ENCODE results near the gene COPG2.
A peak's percentile ranks its signal among the peaks of the same experiment; 100 is the strongest.
"Not testable (repeated sequence)": the region's sequence is repeated elsewhere in the genome, so short reads cannot be mapped to it uniquely, and the experiment has no call there.

COPG2 gene

GRCh38 chr7:130668258-130669084 is at the start of gene COPG2:
Gene COPG2, minus strand, starts transcription at chr7:130668748. Its CDS starts 80 bp downstream, at chr7:130668668.
- peak; percentile 76 for DNase-seq (ENCODE audit: low read depth)

DNA sequence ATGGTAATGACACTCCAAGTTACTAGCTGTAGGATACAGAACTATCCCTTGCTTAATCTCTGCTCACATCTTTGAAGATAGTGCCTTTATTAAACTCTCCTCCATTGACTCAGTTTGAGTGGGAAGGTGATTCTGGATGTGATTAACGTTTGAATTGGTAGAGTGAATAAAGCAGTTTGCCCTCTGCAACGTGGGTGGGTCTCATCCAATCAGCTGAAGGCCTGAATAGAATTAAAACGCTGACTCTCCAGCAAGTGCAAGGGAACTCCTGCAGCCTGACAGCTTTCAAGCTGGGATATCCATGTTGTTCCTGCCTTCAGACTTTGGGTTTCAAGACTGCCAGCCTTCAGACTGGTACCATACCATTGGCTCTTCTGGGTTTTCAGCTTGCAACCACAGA is 43.9 kb upstream of the COPG2 start:
- no peak for DNase-seq (ENCODE audit: low read depth)

- DNase-seq (ENCODE audit: low read depth), result no peak
Observed at GRCh38 chr7:130708766-130709165, 40.2 kb upstream of the COPG2 start.

GRCh38 chr7:130708001-130708400 is 39.5 kb upstream of the COPG2 start:
- no peak for DNase-seq (ENCODE audit: low read depth)

DNA sequence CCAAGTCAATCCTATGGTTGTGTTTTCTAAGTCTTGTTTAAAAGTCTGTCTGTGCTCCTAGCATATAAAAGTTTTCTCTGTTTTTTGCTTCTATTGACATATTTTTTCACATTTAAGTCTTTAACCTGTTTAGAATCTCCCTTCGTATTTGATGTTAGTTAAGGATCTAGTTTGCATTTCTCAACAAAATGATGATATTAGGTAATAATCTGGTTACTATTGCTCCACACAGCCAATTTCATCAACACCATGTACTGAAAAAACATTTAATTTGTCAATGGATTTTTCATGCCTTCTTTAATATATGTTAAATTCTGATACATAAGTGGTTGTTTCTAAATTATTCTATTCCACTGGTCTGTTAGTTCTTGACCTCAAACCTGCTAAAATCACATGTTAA is 35.3 kb upstream of the COPG2 start:
- DNase-seq (ENCODE audit: low read depth), result no peak

GRCh38 chr7:130701650-130702049 is 33.1 kb upstream of the COPG2 start:
- no peak for DNase-seq (ENCODE audit: low read depth)

DNA sequence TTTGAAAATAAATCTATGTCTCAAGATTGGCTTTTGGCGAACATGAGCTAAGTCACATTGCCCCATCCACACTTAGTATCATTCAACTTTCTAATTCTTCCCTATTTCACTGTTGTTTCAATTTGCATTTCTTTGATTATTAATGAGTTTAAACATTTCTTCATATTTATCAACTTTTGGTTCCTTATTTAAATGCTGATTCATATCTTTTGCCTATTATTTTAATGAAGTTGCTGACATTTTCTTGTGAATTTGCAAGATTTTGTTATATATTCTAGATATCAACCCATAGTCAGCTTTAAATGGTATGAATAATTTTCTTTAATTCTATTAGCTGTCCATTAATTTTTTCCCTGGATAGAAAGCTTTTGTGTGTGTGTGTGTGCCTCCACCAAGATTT is 32.2 kb upstream of the COPG2 start:
- DNase-seq (ENCODE audit: low read depth), result no peak

DNA sequence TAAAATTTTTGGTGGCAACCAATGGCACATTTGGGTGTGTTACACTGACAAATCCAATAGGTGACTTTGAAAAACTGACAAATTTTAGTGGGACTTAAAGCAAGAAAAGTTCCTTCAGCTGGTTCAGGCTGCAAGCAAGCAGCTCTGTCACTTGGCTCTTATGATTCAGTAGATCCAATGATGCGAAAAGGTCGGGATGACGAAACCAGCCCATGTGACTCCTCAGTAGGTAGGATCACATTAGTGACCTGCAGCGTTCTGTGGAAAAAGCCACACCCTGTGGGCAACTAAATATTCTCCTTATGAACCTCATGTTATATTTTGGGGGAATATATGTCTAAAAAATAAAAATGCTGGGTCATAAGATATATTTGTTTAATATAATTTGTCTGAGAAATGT is 31.1 kb upstream of the COPG2 start:
- no peak for DNase-seq (ENCODE audit: low read depth)

GRCh38 chr7:130697820-130698219 is 29.3 kb upstream of the COPG2 start:
- peak; percentile 30 for DNase-seq (ENCODE audit: low read depth)

DNA sequence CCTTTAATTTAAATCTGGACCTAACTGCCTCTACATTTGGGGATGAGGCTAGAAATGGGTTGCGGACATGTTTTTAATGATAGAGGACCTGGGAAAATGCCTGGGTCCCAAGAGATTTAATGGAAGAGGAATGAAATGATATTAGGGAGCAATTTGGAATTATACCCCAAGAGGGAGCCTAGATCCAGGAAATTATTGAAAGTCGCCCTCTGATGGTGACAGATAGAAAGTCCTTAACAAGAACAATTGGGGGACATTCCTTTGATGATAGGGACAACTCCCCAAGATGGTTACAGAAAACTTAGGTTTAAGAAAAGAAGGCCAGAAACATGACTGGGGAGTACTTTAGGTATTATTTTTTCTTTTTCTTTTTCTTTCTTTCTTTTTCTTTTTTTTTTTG is 27.3 kb upstream of the COPG2 start:
- peak; percentile 23 for DNase-seq (ENCODE audit: low read depth)

- not testable (repeated sequence) for DNase-seq (ENCODE audit: low read depth)
Observed at GRCh38 chr7:130692396-130692795, 23.8 kb upstream of the COPG2 start.

- no peak for DNase-seq (ENCODE audit: low read depth)
Observed at GRCh38 chr7:130689683-130690082, 21.1 kb upstream of the COPG2 start.

- peak; percentile 5 for DNase-seq (ENCODE audit: low read depth)
Observed at GRCh38 chr7:130683026-130683425, 14.5 kb upstream of the COPG2 start.

DNA sequence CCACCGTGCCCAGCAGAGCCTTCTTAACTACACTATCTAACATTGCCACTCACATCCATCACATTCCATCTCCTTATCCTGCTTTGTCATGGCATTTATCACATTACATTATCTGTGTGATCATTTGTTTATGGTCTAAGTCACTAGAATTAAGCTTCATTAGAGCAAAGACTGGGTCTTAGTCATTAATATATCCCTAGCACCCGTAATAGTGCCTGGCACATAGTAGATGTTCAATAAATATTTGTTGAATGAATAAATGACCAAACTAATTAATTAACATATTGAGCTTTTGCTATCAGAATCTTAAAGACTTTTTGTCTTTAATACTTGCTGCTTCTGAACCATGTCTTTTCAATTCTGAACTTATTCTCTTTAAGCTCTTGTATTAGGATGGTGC is 5.9 kb upstream of the COPG2 start:
- no peak for DNase-seq (ENCODE audit: low read depth)

GRCh38 chr7:130673066-130673465 is 4.5 kb upstream of the COPG2 start:
- peak; percentile 22 for DNase-seq (ENCODE audit: low read depth)

GRCh38 chr7:130672146-130672545 is 3.6 kb upstream of the COPG2 start:
- DNase-seq (ENCODE audit: low read depth), result no peak

- DNase-seq (ENCODE audit: low read depth), result no peak
Observed at GRCh38 chr7:130669085-130669700, 645 bp upstream of the COPG2 start.

DNA sequence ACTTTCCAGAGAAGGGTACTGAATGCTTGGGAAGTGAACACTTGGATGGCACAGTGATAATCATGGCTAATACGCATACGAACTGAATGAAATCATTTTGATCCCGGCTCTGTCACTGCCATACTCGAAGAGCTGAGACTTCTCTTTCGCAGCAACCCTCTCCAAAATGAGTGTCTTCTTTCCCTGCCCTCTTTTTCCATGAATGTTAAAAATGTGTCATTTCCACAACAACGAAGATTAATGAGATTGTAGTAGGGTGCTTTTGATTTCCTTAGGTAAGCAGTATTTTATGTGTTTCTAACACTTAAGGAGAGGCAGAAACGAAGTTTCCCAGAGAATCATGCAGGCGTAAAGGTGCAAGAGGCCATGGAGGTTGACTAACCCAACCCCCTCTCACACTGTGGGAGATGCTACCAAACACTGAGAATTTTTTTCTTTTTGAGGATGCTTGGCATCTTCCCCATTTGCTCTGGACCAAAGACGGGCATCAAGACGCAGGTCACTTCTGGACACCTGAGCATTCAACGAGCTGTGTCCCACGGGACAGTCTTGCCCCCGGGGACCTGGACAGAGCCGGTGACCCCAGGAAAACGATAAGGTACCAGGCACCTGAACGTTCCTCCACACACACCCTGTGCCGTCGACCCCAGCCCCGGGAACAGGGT is 823 bp downstream of the COPG2 start:
- no peak for DNase-seq (ENCODE audit: low read depth)

- DNase-seq (ENCODE audit: low read depth), result no peak
Observed at GRCh38 chr7:130662426-130662825, 6.1 kb downstream of the COPG2 start.

DNA sequence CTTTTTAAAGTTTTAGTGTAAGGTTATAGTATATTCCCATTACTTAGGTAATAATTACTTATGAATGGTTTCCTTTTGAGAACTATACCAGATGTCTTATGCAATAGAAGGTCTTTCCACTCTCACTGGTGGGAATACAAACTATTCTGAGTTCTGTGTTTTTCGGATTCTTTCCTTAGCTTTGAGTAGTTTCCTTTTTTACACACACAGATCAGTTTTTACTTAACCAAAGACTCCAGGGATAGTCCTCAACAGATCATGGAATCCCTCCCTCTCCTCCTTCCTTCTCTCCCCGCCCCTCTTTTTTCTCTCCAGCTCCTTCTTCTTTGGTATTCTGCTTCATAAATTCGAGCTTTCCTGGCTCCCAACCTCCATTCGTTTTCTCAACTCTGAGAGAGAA is 13.3 kb downstream of the COPG2 start:
- no peak for DNase-seq (ENCODE audit: low read depth)

GRCh38 chr7:130654850-130655249 is 13.7 kb downstream of the COPG2 start:
- DNase-seq (ENCODE audit: low read depth), result no peak

DNA sequence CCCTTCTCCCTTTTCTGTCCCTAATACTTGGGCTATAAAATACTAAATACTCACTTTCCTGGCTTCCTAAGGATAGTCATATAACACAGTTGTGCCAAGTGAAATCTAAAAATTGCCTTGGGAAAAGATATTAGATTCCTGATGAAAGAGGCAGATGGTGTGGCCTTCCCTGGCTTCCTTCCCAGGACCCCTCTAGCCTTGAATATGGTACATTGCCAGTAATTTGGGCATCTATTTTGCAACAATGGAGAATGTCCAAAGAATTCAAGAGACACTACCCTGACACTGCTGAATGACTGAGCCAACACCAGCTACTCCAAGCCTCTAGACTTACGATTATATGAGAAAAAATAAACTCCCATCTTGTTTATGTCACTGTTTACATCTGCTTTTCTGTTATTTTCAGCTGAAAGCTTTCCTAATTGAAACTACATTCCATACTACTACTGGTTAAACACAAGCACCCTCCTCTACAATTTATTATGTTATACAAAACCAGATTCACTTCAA is 17.9 kb downstream of the COPG2 start:
- DNase-seq (ENCODE audit: low read depth), result peak; percentile 31
